Left lung (tissue), 10 donors: ENCODE data around the gene IFT20. TPM values are rescaled to one million over a fixed set of nuclear protein-coding genes. Genes with fewer than 3 reads are reported as not detected.

Source experiments
- ATAC-seq: fragments of 200-7000 bp; cut with Tn5 transposase; one replicate; pipeline ENCODE4 v1.9.1; 2020; ENCODE audit warnings: moderate library complexity
- DNase-seq, 4 donors: peaks; one replicate each; pipeline ENCODE4 v3.0.0-alpha.2; 2013 to 2020
- H3K27ac ChIP-seq, 2 donors: fragments of 200-600 bp; sonication (generic) in 1 of 2; one replicate each; pipeline versions ENCODE4 v1.5.0 to v1.8.0; 2020 to 2021
- H3K27me3 ChIP-seq, 2 donors: fragments of 200-600 bp; sonication (generic) in 1 of 2; one replicate each; pipeline versions ENCODE4 v1.5.0 to v1.8.0; 2020 to 2021
- H3K36me3 ChIP-seq, 2 donors: fragments of 200-600 bp; sonication (generic) in 1 of 2; one replicate each; pipeline versions ENCODE4 v1.5.0 to v1.8.0; 2020 to 2021
- H3K4me1 ChIP-seq, 2 donors: fragments of 200-600 bp; one replicate each; pipeline ENCODE4 v1.8.0; 2021
- H3K4me3 ChIP-seq, 2 donors: fragments of 200-600 bp; sonication (generic) in 1 of 2; one replicate each; pipeline versions ENCODE4 v1.5.0 to v1.8.0; 2020 to 2021; ENCODE audit warnings: mild to moderate bottlenecking in 1 of 2
- H3K9me3 ChIP-seq, 2 donors: fragments of 200-600 bp; sonication (generic) in 1 of 2; one replicate each; pipeline versions ENCODE4 v1.5.0 to v1.8.0; 2020 to 2021
- intact Hi-C, 2 donors: fragments of 100-400 bp; cut with DNase I; formaldehyde crosslinking; loops; one replicate each; pipeline versions ENCODE4 v1.11.2 to v1.14.2; 2022
- polyA plus RNA-seq, 6 donors: library from polyadenylated mRNA; unstranded; fragments of 120-200 nt; gene quantifications; one replicate each; pipeline ENCODE4 v1.2.1, GENCODE V29; 2013; ENCODE audit not compliant: insufficient read length in 6 of 6
- total RNA-seq, 2 donors: library from RNA; stranded (reverse); fragmentation: NEBNext Ultra II Directional; extraction: Animal tissue kit (Norgen Biotek cat#: 25700); gene quantifications; one replicate each; pipeline ENCODE4 v1.2.1, GENCODE V29; 2021
- TF ChIP-seq, protein P1 (sequence below), 2 donors: fragments of 200-600 bp; sonication (generic) in 1 of 2; IDR thresholded peaks; one replicate each; pipeline versions ENCODE4 v1.5.0 to v1.8.0; 2021; ENCODE audit warnings: antibody characterized with exemption in 2 of 2
- donor health status: DM: no; HTN: yes; CAD: no.
- donor health status: DM: no; HTN: no; CAD: no.

The IFT20 gene
- total and polyA plus RNA-seq, 8 donors = 27.6 to 60.4 (median 54.2) TPM

DNA sequence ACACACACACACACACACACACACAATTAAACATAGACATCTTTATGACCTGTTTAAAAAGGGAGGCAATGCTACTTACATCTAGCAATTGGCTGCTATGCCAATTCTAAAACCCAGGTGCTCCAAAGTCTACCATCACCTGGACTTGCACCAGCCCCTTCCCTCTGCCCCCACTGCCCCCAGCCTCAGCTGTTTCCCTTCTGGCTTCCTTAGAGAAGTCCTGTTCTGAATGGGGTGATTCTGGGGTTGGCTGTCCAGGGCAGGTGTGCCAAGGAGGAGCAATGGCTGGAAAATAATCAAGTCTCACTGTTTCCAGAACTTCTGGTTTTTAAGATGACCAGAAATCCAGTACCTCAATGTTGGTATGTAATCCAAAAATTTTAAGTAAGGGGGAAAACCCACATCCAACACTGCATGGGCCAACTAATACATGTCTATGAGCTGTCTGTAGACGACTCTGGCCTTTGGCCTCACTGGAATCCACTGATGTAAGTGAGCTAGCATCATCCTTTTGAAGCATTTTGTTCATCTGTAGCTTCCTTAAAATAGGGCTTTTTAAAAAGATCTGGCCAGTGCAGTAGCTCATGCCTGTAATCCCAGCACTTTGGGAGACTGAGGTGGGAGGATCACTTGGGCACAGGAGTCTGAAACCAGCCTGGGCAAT is 2.1 kb downstream of the IFT20 start:
- DNase-seq = no peak
- TF ChIP-seq, protein P1, sequence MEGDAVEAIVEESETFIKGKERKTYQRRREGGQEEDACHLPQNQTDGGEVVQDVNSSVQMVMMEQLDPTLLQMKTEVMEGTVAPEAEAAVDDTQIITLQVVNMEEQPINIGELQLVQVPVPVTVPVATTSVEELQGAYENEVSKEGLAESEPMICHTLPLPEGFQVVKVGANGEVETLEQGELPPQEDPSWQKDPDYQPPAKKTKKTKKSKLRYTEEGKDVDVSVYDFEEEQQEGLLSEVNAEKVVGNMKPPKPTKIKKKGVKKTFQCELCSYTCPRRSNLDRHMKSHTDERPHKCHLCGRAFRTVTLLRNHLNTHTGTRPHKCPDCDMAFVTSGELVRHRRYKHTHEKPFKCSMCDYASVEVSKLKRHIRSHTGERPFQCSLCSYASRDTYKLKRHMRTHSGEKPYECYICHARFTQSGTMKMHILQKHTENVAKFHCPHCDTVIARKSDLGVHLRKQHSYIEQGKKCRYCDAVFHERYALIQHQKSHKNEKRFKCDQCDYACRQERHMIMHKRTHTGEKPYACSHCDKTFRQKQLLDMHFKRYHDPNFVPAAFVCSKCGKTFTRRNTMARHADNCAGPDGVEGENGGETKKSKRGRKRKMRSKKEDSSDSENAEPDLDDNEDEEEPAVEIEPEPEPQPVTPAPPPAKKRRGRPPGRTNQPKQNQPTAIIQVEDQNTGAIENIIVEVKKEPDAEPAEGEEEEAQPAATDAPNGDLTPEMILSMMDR (IDR thresholded peaks at IDR 0.05) = no peak
- no peaks in the 10 kb centered on the region for H3K27me3 ChIP-seq
- no peaks in the 10 kb centered on the region for H3K9me3 ChIP-seq
- H3K4me3 ChIP-seq = no peak overlapping the region
- H3K4me1 ChIP-seq = peaks cover 24 to 43% of the 10 kb centered on the region in 2 donors
- peaks cover 0 to 40% of the 10 kb centered on the region in 2 donors for H3K36me3 ChIP-seq
- intact Hi-C loops = no loop called here
- peak overlapping the region in 1 of 2 donors; percentile 97 for H3K27ac ChIP-seq
- ATAC-seq = no peak

DNA sequence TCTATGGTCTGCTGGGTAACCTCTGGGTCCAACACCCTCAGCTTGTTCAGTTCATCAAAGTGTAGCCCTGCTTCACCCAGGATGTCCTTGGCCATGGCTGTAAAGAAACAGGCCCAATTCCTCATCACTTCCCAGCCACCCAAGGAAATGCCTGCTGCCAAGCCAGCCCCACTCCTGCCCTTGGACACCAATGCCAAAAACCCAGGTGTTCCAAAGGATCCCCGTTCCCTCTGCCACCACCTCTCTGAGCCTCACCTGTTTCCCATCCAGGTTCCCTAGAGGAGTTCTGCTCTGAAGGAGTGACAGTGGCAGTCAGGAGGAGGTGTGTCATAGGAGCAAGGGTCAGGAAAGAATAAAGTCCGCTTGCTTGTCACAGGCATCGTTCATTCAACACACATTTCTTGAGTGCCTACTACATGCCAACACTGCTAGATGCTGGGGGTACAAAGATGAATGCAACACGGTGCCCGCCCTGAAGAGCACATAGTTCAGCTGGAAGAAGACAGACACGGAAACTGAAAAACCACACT is 3.3 kb downstream of the IFT20 start:
- H3K27ac ChIP-seq = no peak overlapping the region
- no peaks in the 10 kb centered on the region for H3K9me3 ChIP-seq
- H3K4me1 ChIP-seq = peaks cover 18 to 30% of the 10 kb centered on the region in 2 donors
- DNase-seq = no peak
- H3K4me3 ChIP-seq = no peak overlapping the region
- TF ChIP-seq, protein P1 (IDR thresholded peaks at IDR 0.05) = no peak
- no peaks in the 10 kb centered on the region for H3K27me3 ChIP-seq
- no peak for ATAC-seq
- intact Hi-C loops = no loop called here
- H3K36me3 ChIP-seq = peaks cover 0 to 53% of the 10 kb centered on the region in 2 donors

DNA sequence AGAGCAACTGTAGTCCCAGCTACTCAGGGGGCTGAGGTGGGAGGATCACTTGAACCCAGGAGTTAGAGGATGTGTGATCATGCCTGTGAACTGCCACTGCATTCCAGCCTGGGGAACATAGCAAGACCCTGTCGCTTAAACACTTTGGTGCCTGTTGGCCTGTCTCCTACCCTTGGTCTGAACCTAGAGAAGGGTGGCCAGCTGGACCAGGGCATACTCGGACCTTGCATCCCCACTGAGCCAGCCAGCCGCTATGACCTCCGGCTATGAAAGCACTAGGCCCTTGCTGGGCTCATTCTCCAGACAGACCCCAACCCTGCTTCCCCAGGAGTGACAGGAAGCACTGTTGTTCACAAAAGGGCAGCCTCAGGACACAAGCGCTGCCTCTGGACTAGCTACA is 4.6 kb downstream of the IFT20 start:
- H3K36me3 ChIP-seq = peaks cover 0 to 59% of the 10 kb centered on the region in 2 donors
- no peak for DNase-seq
- intact Hi-C loops = no loop called here

DNA sequence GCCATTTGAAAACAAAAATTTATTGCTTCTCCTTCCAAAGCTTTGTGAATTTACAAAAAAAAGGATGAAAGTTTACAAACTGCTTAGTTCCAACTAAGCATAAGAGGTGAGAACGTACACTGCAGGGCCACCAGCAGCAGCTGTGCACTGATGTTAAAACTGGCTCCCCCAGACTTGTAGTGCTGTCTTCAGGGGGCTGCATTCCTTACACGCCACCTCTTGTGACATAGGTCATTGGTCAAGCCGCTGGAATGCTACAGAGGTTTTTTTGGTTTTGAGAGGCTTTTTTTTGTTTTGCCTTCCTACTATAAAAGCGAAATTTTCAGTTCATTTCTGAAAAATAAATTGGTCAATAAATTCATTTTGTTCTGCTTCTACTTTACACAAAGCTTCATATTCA is 6.9 kb downstream of the IFT20 start:
- intact Hi-C loops = no loop called here
- TF ChIP-seq, protein P1 (IDR thresholded peaks at IDR 0.05) = no peak
- Histone ChIP-seq H3K4me1 (peaks cover 0 to 14% of the 10 kb centered on the region in 2 donors), H3K9me3 (no peaks in the 10 kb centered on the region), H3K27ac (no peak overlapping the region), H3K4me3 (no peak overlapping the region), H3K36me3 (peaks cover 0 to 59% of the 10 kb centered on the region in 2 donors), H3K27me3 (no peaks in the 10 kb centered on the region)
- no peak for DNase-seq
- ATAC-seq = no peak

More for the DNA sequence above, 4.6 kb downstream of the IFT20 start:
- TF ChIP-seq, protein P1 (IDR thresholded peaks at IDR 0.05) = no peak
- no peak for ATAC-seq
- peaks cover 10 to 21% of the 10 kb centered on the region in 2 donors for H3K4me1 ChIP-seq
- no peak overlapping the region for H3K4me3 ChIP-seq
- no peaks in the 10 kb centered on the region for H3K9me3 ChIP-seq
- no peak overlapping the region for H3K27ac ChIP-seq
- no peaks in the 10 kb centered on the region for H3K27me3 ChIP-seq

DNA sequence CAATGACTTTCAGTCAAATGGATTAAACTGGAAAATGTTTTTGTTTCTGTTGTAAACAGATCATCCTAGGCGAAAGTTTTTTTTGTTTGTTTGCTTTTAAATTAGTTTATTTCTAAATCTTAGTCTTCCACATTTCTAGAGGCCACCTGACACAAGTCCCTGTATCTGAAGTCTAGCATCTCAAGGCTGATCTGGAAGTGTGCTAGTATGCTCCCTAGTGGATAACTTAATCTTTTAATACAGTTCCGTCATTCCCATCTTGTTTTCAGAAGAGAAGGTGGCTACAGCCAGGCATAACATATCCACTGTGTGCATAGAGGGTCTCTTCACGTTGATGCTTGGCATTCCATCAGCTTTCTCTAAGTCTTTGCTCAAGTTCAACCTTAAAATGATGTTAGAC is 7.6 kb downstream of the IFT20 start:
- DNase-seq (no peak), ATAC-seq (no peak)
- TF ChIP-seq, protein P1 (IDR thresholded peaks at IDR 0.05) = no peak
- no peak overlapping the region for H3K27ac ChIP-seq
- H3K4me1 ChIP-seq = peaks cover 0 to 10% of the 10 kb centered on the region in 2 donors
- H3K9me3 ChIP-seq = no peaks in the 10 kb centered on the region
- peaks cover 0 to 59% of the 10 kb centered on the region in 2 donors for H3K36me3 ChIP-seq
- no peak overlapping the region for H3K4me3 ChIP-seq
- no peaks in the 10 kb centered on the region for H3K27me3 ChIP-seq
- intact Hi-C loops = no loop called here
